GM12878 (cell line): ENCODE results near the gene STT3B. TPM values are rescaled to one million over a fixed set of nuclear protein-coding genes. Genes with fewer than 3 reads are reported as not detected.

Experiments
- ATAC-seq: fragments of 200-7000 bp; cut with Tn5 transposase; 3 replicates; pipeline ENCODE4 v1.9.1; 2020; ENCODE audit warnings: mild to moderate bottlenecking, moderate library complexity
- BruUV-seq: library from RNA; stranded (reverse); fragments of 400-500 nt; replicated peaks from 2 replicates; lab custom pipeline; 2021; lab: Mats Ljungman, UMichigan
- CTCF ChIA-PET: fragments of 300-600 bp; sonication (Branson Sonifier 250); formaldehyde crosslinking; extraction: SDS; loops from one replicate; lab custom pipeline; 2021; ENCODE audit warnings: inconsistent platforms; lab: Yijun Ruan, JAX
- POLR2A ChIA-PET: fragments of 350-600 bp; formaldehyde crosslinking; extraction: SDS; loops from one replicate; lab custom pipeline; 2021; ENCODE audit warnings: inconsistent platforms; lab: Charles Lee
- RAD21 ChIA-PET: fragments of 300-600 bp; sonication (Branson Sonifier 250); formaldehyde crosslinking; loops from one replicate; lab custom pipeline; 2023; ENCODE audit warnings: antibody characterized with exemption; ENCODE audit not compliant: unreplicated experiment; lab: Charles Lee
- SMC1A ChIA-PET: fragments of 300-600 bp; sonication (Branson Sonifier 250); formaldehyde crosslinking; loops from one replicate; lab custom pipeline; 2023; ENCODE audit not compliant: unreplicated experiment, uncharacterized antibody; lab: Charles Lee
- DNase-seq: peaks from one replicate; pipeline ENCODE4 v3.0.0-alpha.2; 2011; ENCODE audit warnings: low read depth, low spot score
- FAIRE-seq: peaks from 3 replicates; lab custom pipeline; 2011; peaks lifted over from hg19 to GRCh38; lab: Jason Lieb, UNC
- H2AFZ ChIP-seq: 2 replicates; pipeline ENCODE4 v1.6.0; 2011; ENCODE audit warnings: low read depth, low read length, control low read depth; ENCODE audit not compliant: control insufficient read depth
- H3K27ac ChIP-seq: 2 replicates; pipeline ENCODE4 v1.5.1; 2011; ENCODE audit warnings: control low read depth; ENCODE audit not compliant: control insufficient read depth, insufficient read depth
- H3K27me3 ChIP-seq, 2 experiments: replicated peaks in 1 of 2; 2 replicates each; pipeline versions ENCODE4 v1.6.0 to v1.6.1; 2011; ENCODE audit warnings: low read length in 1 of 2; ENCODE audit not compliant: control insufficient read depth in 2 of 2, insufficient read depth in 2 of 2
- H3K36me3 ChIP-seq, 2 experiments: 2 replicates each; pipeline ENCODE4 v1.5.1; 2011; ENCODE audit warnings: low read length in 1 of 2; ENCODE audit not compliant: control insufficient read depth in 2 of 2, insufficient read depth in 2 of 2
- H3K4me1 ChIP-seq: 2 replicates; pipeline ENCODE4 v1.6.1; 2011; ENCODE audit warnings: mild to moderate bottlenecking, low read length, moderate library complexity, mixed read lengths; ENCODE audit not compliant: control insufficient read depth, insufficient read depth
- H3K4me2 ChIP-seq: 2 replicates; pipeline ENCODE4 v1.6.0; 2011; ENCODE audit warnings: control low read depth; ENCODE audit not compliant: control insufficient read depth, insufficient read depth
- H3K4me3 ChIP-seq: fragments of 200-600 bp; sonication (generic); 2 replicates; pipeline ENCODE4 v1.5.1; 2016
- H3K79me2 ChIP-seq: 2 replicates; pipeline ENCODE4 v1.6.0; 2011; ENCODE audit warnings: low read length; ENCODE audit not compliant: control insufficient read depth, insufficient read depth
- H3K9ac ChIP-seq: 2 replicates; pipeline ENCODE4 v1.8.0; 2011; ENCODE audit warnings: low read length, control low read depth, mixed read lengths; ENCODE audit not compliant: control insufficient read depth, insufficient read depth
- H3K9me3 ChIP-seq: replicated peaks from 3 replicates; pipeline ENCODE4 v1.5.1; 2011; ENCODE audit warnings: mild to moderate bottlenecking, low read length; ENCODE audit not compliant: control insufficient read depth, insufficient read depth
- H4K20me1 ChIP-seq: 2 replicates; pipeline ENCODE4 v1.6.0; 2011; ENCODE audit not compliant: control insufficient read depth, insufficient read depth
- CTCF ChIP-seq, 3 experiments: IDR thresholded peaks in 2 of 3; conservative IDR thresholded peaks in 1 of 3; 2 replicates each; pipeline ENCODE4 v1.5.1; 2011; ENCODE audit warnings: low read depth in 3 of 3, low read length in 3 of 3, mild to moderate bottlenecking in 3 of 3, control low read depth in 2 of 3, moderate library complexity in 2 of 3, inconsistent platforms in 1 of 3, mixed read lengths in 1 of 3; ENCODE audit not compliant: control insufficient read depth in 2 of 3, insufficient read depth in 1 of 3; ENCODE audit errors: extremely low read depth in 1 of 3
- GABPA ChIP-seq: IDR thresholded peaks from 2 replicates; pipeline ENCODE4 v1.6.1; 2014; ENCODE audit warnings: antibody characterized with exemption, low read depth, mild to moderate bottlenecking, inconsistent platforms
- MEF2B ChIP-seq: fragments of 450-650 bp; IDR thresholded peaks from 2 replicates; pipeline ENCODE4 v1.6.1; 2018; ENCODE audit warnings: mild to moderate bottlenecking, moderate library complexity; ENCODE audit not compliant: partially characterized antibody, poor library complexity, severe bottlenecking
- RUNX3 ChIP-seq: IDR thresholded peaks from 2 replicates; pipeline ENCODE4 v1.6.1; 2012; ENCODE audit warnings: low read length, inconsistent platforms
- WGBS: methylation state at CpG from one replicate; pipeline ENCODE4 v1.1.6; 2016; ENCODE audit warnings: low lambda C conversion rate; ENCODE audit not compliant: insufficient replicate concordance, insufficient coverage; ENCODE audit errors: missing lambda C conversion rate; 5-methylcytosine and 5-hydroxymethylcytosine counted together
- in situ Hi-C: fragments of 300-500 bp; cut with MboI; formaldehyde crosslinking; loops from 9 replicates; pipeline ENCODE4 v1.14.3; 2018; ENCODE audit warnings: mixed read lengths
- intact Hi-C: fragments of 100-400 bp; cut with micrococcal nuclease; formaldehyde crosslinking; loops from one replicate; pipeline ENCODE4 v1.14.2; 2022; ENCODE audit not compliant: unreplicated experiment
- polyA plus RNA-seq, 11 experiments: library from polyadenylated mRNA; depleted of rRNA in 4 of 11; unstranded in 6 of 11; stranded (reverse) in 5 of 11; fragments of >200 nt; fragmentation: Nextera tagmentation in 4 of 11; fragmentation: Illumina TruSeq in 1 of 11; extraction: Ambion mirVana in 4 of 11; extraction: Trizol in 1 of 11; gene quantifications; 1 replicate in 1 of 11; 2 replicates in 10 of 11; pipeline versions ENCODE4 v1.2.1 to v1.2.3, GENCODE V29; 2011 to 2016; ENCODE audit warnings: inconsistent platforms in 2 of 11, missing spikeins in 2 of 11, low read depth in 1 of 11
- total RNA-seq, 4 experiments: library from RNA; depleted of rRNA in 3 of 4; stranded (reverse); fragments of >200 nt in 3 of 4; fragmentation: Illumina TruSeq in 1 of 4; extraction: Trizol in 1 of 4; gene quantifications; 2 replicates each; pipeline versions ENCODE4 v1.2.1 to v1.2.3, GENCODE V29; 2013 to 2021

The STT3B gene
- total and polyA plus RNA-seq, 10 of the 15 experiments (the other 5 are each of a cell fraction or from before 2014, with no cell fraction given): 19.9 to 208 (median 79.6) TPM

- no peak overlapping the region for H2AFZ ChIP-seq
- ChIA-PET POLR2A (no interaction called here), CTCF (interaction anchor here (1.2 kb wide), 1 partner anchor 25 kb away, joined by 3 read pairs; no protein-coding TSS in a partner anchor), SMC1A (interaction anchor here (1.5 kb wide), 1 partner anchor 16 kb away, joined by 3 read pairs; no protein-coding TSS in a partner anchor), RAD21 (no interaction called here)
- intact Hi-C loops: loop anchor here (5.0 kb wide), 1 partner anchor 55 kb away; no protein-coding TSS in a partner anchor
- no peaks in the 10 kb centered on the region for H4K20me1 ChIP-seq
- H3K9ac ChIP-seq: no peak overlapping the region
- H3K27me3 ChIP-seq: no peaks in the 10 kb centered on the region
- no peak overlapping the region for H3K4me3 ChIP-seq
- peaks cover 17% of the 10 kb centered on the region for H3K9me3 ChIP-seq
- FAIRE-seq (no peak), ATAC-seq (peak; percentile 62), DNase-seq (no peak)
- peaks cover 98% of the 10 kb centered on the region for H3K79me2 ChIP-seq
- BruUV-seq: no TSS peak
- WGBS: 68% methylated on average over 5 of the region's 5 CpGs
- in situ Hi-C loops: no loop called here
- no peak overlapping the region for H3K4me2 ChIP-seq
- peak; percentile 26; the same call in 1 of the 2 replicates for TF ChIP-seq RUNX3
- peak; percentile 30 for TF ChIP-seq MEF2B
- 0 out of 6 replicates have a peak, but pooled peaks of 1 of the 3 experiments have one; percentile 7 for TF ChIP-seq CTCF (IDR thresholded peaks at IDR 0.05 in 2 of 3, conservative IDR thresholded peaks at IDR 0.05 in 1 of 3; ENCODE audit: control insufficient read depth in 2 of 3, extremely low read depth in 1 of 3, insufficient read depth in 1 of 3, low read depth in 3 of 3, low read length in 3 of 3)
- no peak for TF ChIP-seq GABPA
- H3K36me3 ChIP-seq: no peaks in the 10 kb centered on the region
- H3K4me1 ChIP-seq: no peaks in the 10 kb centered on the region; the same call in 1 of the 2 replicates
- H3K27ac ChIP-seq: no peak overlapping the region
Measured at GRCh38 chr3:31561891-31562290, 29.2 kb downstream of the STT3B start.
